ENCODE data around the gene HIF1A.

HIF1A gene

DNA sequence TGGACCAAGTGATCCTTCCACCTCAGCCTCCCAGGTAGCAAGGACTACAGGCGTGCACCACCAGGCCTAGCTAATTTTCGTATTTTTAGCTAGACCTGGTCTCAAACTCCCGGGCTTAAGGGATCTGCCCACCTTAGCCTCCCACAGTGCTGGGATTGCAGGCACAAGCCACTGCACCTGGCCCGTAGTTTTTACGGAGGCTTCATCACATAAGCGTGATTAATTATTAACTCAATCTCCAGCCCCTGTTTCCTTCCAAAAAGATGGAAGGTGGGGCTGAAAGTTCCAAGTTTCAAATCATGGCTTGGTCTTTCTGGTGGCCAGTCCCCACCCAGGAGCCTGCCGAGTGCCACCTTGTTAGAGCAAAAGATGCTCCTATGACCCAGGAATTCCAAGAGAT lies 22.5 kb upstream of the HIF1A start:
- POLR2A ChIA-PET (ENCODE audit: low non-redundant PET) = no interaction called here
- no peak for TF ChIP-seq CTCF (conservative IDR thresholded peaks at IDR 0.05; ENCODE audit: low read depth)
- CTCF ChIA-PET = interaction anchor here (0.7 to 1.0 kb wide), 2 partner anchors 10 to 29 kb away, joined by 3 to 5 read pairs; no protein-coding TSS in a partner anchor
- no peak for DNase-seq (ENCODE audit: low spot score)
- H3K27ac ChIP-seq = no peak overlapping the region

DNA sequence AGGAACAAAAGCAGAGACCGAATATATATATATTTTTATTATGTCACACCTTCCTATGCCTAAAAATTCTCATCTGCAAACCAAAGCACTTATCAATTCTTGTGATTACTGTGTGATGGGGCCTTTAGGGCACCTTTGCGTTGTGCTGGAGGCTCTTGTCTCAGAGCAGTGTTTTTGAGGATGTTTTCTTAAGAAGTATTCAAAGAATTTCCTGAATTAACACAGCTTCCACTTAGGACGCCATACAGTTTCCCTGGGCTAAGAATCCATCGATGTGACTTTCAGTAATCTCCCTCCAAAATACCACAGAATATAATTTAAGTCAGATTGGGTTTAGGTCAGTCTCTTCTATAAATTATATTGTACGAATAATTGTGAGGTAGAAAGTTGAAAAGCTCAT lies 22.0 kb upstream of the HIF1A start:
- ChIA-PET POLR2A (ENCODE audit: low non-redundant PET) (no interaction called here), CTCF (interaction anchor here (0.7 to 1.0 kb wide), 2 partner anchors 10 to 28 kb away, joined by 3 to 5 read pairs; no protein-coding TSS in a partner anchor)
- no peak overlapping the region for H3K27ac ChIP-seq
- TF ChIP-seq CTCF (conservative IDR thresholded peaks at IDR 0.05; ENCODE audit: low read depth) = no peak
- no peak for DNase-seq (ENCODE audit: low spot score)

- no peak for TF ChIP-seq CTCF (conservative IDR thresholded peaks at IDR 0.05; ENCODE audit: low read depth)
- no peak for DNase-seq (ENCODE audit: low spot score)
- CTCF ChIA-PET = no interaction called here
- POLR2A ChIA-PET (ENCODE audit: low non-redundant PET) = no interaction called here
- no peak overlapping the region for H3K27ac ChIP-seq
Observed at GRCh38 chr14:61675291-61675690, 20.0 kb upstream of the HIF1A start.

GRCh38 chr14:61677479-61677878 lies 17.8 kb upstream of the HIF1A start:
- H3K27ac ChIP-seq = no peak overlapping the region
- no peak for TF ChIP-seq CTCF (conservative IDR thresholded peaks at IDR 0.05; ENCODE audit: low read depth)
- CTCF ChIA-PET = no interaction called here
- POLR2A ChIA-PET (ENCODE audit: low non-redundant PET) = no interaction called here
- DNase-seq (ENCODE audit: low spot score) = no peak

DNA sequence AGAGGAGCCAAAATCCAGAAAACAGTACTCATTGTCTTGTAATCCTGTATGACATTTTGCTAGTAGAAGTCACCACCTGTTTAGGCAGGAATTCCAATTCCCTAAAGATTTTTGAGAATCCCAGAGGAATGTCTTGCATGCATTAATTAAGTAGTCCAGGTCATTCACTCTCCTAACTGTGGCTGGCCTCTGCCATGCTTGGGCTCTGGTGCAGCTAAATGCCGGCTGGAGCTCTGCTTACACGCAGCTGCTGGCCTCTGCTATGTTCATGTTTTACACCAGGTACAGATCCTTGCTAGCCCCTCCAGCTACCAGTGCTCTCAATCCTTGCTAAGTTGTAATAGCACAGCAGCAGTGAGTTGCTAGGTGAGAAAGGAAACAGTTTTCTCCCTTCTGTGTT lies 16.3 kb upstream of the HIF1A start:
- no peak for TF ChIP-seq CTCF (conservative IDR thresholded peaks at IDR 0.05; ENCODE audit: low read depth)
- CTCF ChIA-PET = no interaction called here
- POLR2A ChIA-PET (ENCODE audit: low non-redundant PET) = no interaction called here
- no peak for DNase-seq (ENCODE audit: low spot score)
- H3K27ac ChIP-seq = no peak overlapping the region

GRCh38 chr14:61681413-61681812 lies 13.9 kb upstream of the HIF1A start:
- DNase-seq (ENCODE audit: low spot score) = no peak
- ChIA-PET POLR2A (ENCODE audit: low non-redundant PET) (no interaction called here), CTCF (interaction anchor here (0.7 to 0.8 kb wide), 2 partner anchors 13 to 162 kb away, joined by 3 read pairs; no protein-coding TSS in a partner anchor)
- no peak overlapping the region for H3K27ac ChIP-seq
- TF ChIP-seq CTCF (conservative IDR thresholded peaks at IDR 0.05; ENCODE audit: low read depth) = no peak

- ChIA-PET CTCF (interaction anchor here (1.5 kb wide), 1 partner anchor 10 kb away, joined by 5 read pairs; no protein-coding TSS in a partner anchor), POLR2A (ENCODE audit: low non-redundant PET) (no interaction called here)
- no peak overlapping the region for H3K27ac ChIP-seq
- no peak for DNase-seq (ENCODE audit: low spot score)
- no peak for TF ChIP-seq CTCF (conservative IDR thresholded peaks at IDR 0.05; ENCODE audit: low read depth)
Observed at GRCh38 chr14:61683108-61683507, 12.2 kb upstream of the HIF1A start.

Measured in RWPE1 (cell line).